HL-60 (cell line): ENCODE data around the gene SLC36A2.
"Not testable (repeated sequence)": the region's sequence is repeated elsewhere in the genome, so short reads cannot be mapped to it uniquely, and the experiment has no call there.

ENCODE experiments used
- DNase-seq, 2 experiments: peaks; one replicate each; pipeline ENCODE4 v3.0.0-alpha.2; 2010 to 2020; ENCODE audit warnings: low read depth in 1 of 2, low spot score in 1 of 2
- H3K27ac ChIP-seq: fragments of 250-450 bp; sonication (Bioruptor Pico); replicated peaks from 2 replicates; pipeline ENCODE4 v1.5.1; 2020; ENCODE audit warnings: mild to moderate bottlenecking, moderate library complexity
- H3K27me3 ChIP-seq: fragments of 250-450 bp; sonication (Bioruptor Pico); 2 replicates; pipeline ENCODE4 v1.5.1; 2021; ENCODE audit warnings: mild to moderate bottlenecking, moderate library complexity; ENCODE audit not compliant: insufficient read depth, poor library complexity, severe bottlenecking
- H3K4me3 ChIP-seq: replicated peaks from 2 replicates; pipeline ENCODE4 v1.5.1; 2011; ENCODE audit warnings: mild to moderate bottlenecking, control low read depth, low read length; ENCODE audit not compliant: insufficient read depth
- CTCF ChIP-seq: IDR thresholded peaks from one replicate; pipeline ENCODE4 v1.5.1; 2011; ENCODE audit warnings: low read length, control low read depth, inconsistent platforms; ENCODE audit not compliant: insufficient read depth
- GABPA ChIP-seq: IDR thresholded peaks from 2 replicates; pipeline ENCODE4 v1.6.1; 2012; ENCODE audit warnings: low read depth
- POLR2AphosphoS5 ChIP-seq: IDR thresholded peaks from 2 replicates; pipeline ENCODE4 v1.6.1; 2012; ENCODE audit warnings: low read depth
- REST ChIP-seq: IDR thresholded peaks from 2 replicates; pipeline ENCODE4 v1.6.1; 2012; ENCODE audit warnings: low read depth; ENCODE audit not compliant: insufficient replicate concordance
- SPI1 ChIP-seq: IDR thresholded peaks from 2 replicates; pipeline ENCODE4 v1.6.1; 2012; ENCODE audit warnings: low read depth, mild to moderate bottlenecking, borderline replicate concordance

Gene SLC36A2

GRCh38 chr5:151313357-151313756 lies 34.0 kb downstream of the SLC36A2 start:
- Histone ChIP-seq H3K27me3 (no peaks in the 10 kb centered on the region), H3K4me3 (no peak overlapping the region), H3K27ac (no peak overlapping the region)
- no peak for DNase-seq
- TF ChIP-seq CTCF: no peak
- no peak for TF ChIP-seq POLR2AphosphoS5
- no peak for TF ChIP-seq GABPA
- no peak for TF ChIP-seq SPI1
- no peak for TF ChIP-seq REST

- DNase-seq: no peak
- TF ChIP-seq REST: no peak
- H3K27ac ChIP-seq: no peak overlapping the region
- H3K4me3 ChIP-seq: no peak overlapping the region
- no peaks in the 10 kb centered on the region for H3K27me3 ChIP-seq
Observed at GRCh38 chr5:151312756-151313324, 34.5 kb downstream of the SLC36A2 start.

GRCh38 chr5:151310932-151311331 lies 36.4 kb downstream of the SLC36A2 start:
- Histone ChIP-seq H3K27me3 (no peaks in the 10 kb centered on the region), H3K27ac (no peak overlapping the region), H3K4me3 (no peak overlapping the region)
- TF ChIP-seq GABPA (no peak), SPI1 (no peak), POLR2AphosphoS5 (no peak), REST (no peak), CTCF (no peak)
- DNase-seq: no peak

GRCh38 chr5:151309821-151310220 lies 37.5 kb downstream of the SLC36A2 start:
- not testable (repeated sequence) for H3K27me3 ChIP-seq, H3K4me3 ChIP-seq, H3K27ac ChIP-seq, DNase-seq

GRCh38 chr5:151309266-151309665 lies 38.1 kb downstream of the SLC36A2 start:
- not testable (repeated sequence) for H3K27me3 ChIP-seq, DNase-seq, H3K27ac ChIP-seq, H3K4me3 ChIP-seq
